Measurements from ENCODE around the gene RAB11FIP3.

- TF ChIP-seq CTCF (IDR thresholded peaks at IDR 0.05) = no peak
- TF ChIP-seq POLR2A (IDR thresholded peaks at IDR 0.05) = no peak
These were observed 66.9 kb downstream of the RAB11FIP3 start for GRCh38 chr16:492211-492875.

All from ovary (tissue), 3 donors.